Forelimb muscle (tissue), 1 donor: Measurements from ENCODE around the gene PIK3C2B. TPM values are rescaled to one million over a fixed set of nuclear protein-coding genes. Genes with fewer than 3 reads are reported as not detected.

ENCODE experiments used
- DNase-seq: peaks from one replicate; pipeline ENCODE4 v3.0.0-alpha.2; 2013; ENCODE audit warnings: low read depth
- polyA plus RNA-seq: library from polyadenylated mRNA; unstranded; fragments of 120-200 nt; gene quantifications from one replicate; pipeline ENCODE4 v1.2.1, GENCODE V29; 2013; ENCODE audit not compliant: insufficient read length

The PIK3C2B gene
- polyA plus RNA-seq, 1 donor, result 27.6 TPM

GRCh38 chr1:204461331-204462228 is 33.0 kb downstream of the PIK3C2B start:
- DNase-seq, result no peak

- no peak for DNase-seq
Measured at GRCh38 chr1:204460346-204460745, 34.3 kb downstream of the PIK3C2B start.

- no peak for DNase-seq
Measured at GRCh38 chr1:204459706-204460105, 34.9 kb downstream of the PIK3C2B start.

GRCh38 chr1:204457666-204458065 is 36.9 kb downstream of the PIK3C2B start:
- no peak for DNase-seq

- DNase-seq, result peak; percentile 98
Measured at GRCh38 chr1:204456826-204457442, 37.7 kb downstream of the PIK3C2B start.

GRCh38 chr1:204455831-204456145 is 38.8 kb downstream of the PIK3C2B start:
- DNase-seq, result no peak

- no peak for DNase-seq
Measured at GRCh38 chr1:204455063-204455830, 39.4 kb downstream of the PIK3C2B start.

GRCh38 chr1:204454476-204454875 is 40.1 kb downstream of the PIK3C2B start:
- no peak for DNase-seq

GRCh38 chr1:204453141-204453772 is 41.3 kb downstream of the PIK3C2B start:
- DNase-seq, result no peak

- no peak for DNase-seq
Measured at GRCh38 chr1:204451352-204452124, 43.1 kb downstream of the PIK3C2B start.

- no peak for DNase-seq
Measured at GRCh38 chr1:204450461-204451257, 43.9 kb downstream of the PIK3C2B start.

GRCh38 chr1:204449678-204450280 is 44.8 kb downstream of the PIK3C2B start:
- DNase-seq, result no peak

- no peak for DNase-seq
Measured at GRCh38 chr1:204448991-204449677, 45.5 kb downstream of the PIK3C2B start.

- DNase-seq, result no peak
Measured at GRCh38 chr1:204448344-204448964, 46.2 kb downstream of the PIK3C2B start.

GRCh38 chr1:204447736-204448135 is 46.9 kb downstream of the PIK3C2B start:
- DNase-seq, result no peak

GRCh38 chr1:204447190-204447589 is 47.4 kb downstream of the PIK3C2B start:
- no peak for DNase-seq

GRCh38 chr1:204446413-204447111 is 48.0 kb downstream of the PIK3C2B start:
- no peak for DNase-seq

GRCh38 chr1:204445860-204446412 is 48.7 kb downstream of the PIK3C2B start:
- DNase-seq, result no peak
